Choroid plexus epithelial cell (primary cell): ENCODE results near the gene CCDC187.
"Not testable (repeated sequence)": the region's sequence is repeated elsewhere in the genome, so short reads cannot be mapped to it uniquely, and the experiment has no call there.

ENCODE experiments used
- DNase-seq: peaks from one replicate; pipeline ENCODE4 v3.0.0-alpha.2; 2010; ENCODE audit warnings: low read depth
- H3K4me3 ChIP-seq: 2 replicates; pipeline ENCODE4 v1.5.1; 2011; ENCODE audit warnings: low read depth, mild to moderate bottlenecking, control low read depth, low read length, moderate library complexity
- TF ChIP-seq, protein P1 (sequence below): conservative IDR thresholded peaks from 2 replicates; pipeline ENCODE4 v1.5.1; 2011; ENCODE audit warnings: low read depth, mild to moderate bottlenecking, control low read depth, inconsistent platforms, low read length, moderate library complexity

CCDC187 gene

GRCh38 chr9:136303825-136304416 is at the start of gene CCDC187:
CCDC187 (minus strand) TSS chr9:136304094; CDS start chr9:136303830, 264 bp downstream.
- no peak within 1 kb of the TSS for H3K4me3 ChIP-seq
- TF ChIP-seq, protein P1, sequence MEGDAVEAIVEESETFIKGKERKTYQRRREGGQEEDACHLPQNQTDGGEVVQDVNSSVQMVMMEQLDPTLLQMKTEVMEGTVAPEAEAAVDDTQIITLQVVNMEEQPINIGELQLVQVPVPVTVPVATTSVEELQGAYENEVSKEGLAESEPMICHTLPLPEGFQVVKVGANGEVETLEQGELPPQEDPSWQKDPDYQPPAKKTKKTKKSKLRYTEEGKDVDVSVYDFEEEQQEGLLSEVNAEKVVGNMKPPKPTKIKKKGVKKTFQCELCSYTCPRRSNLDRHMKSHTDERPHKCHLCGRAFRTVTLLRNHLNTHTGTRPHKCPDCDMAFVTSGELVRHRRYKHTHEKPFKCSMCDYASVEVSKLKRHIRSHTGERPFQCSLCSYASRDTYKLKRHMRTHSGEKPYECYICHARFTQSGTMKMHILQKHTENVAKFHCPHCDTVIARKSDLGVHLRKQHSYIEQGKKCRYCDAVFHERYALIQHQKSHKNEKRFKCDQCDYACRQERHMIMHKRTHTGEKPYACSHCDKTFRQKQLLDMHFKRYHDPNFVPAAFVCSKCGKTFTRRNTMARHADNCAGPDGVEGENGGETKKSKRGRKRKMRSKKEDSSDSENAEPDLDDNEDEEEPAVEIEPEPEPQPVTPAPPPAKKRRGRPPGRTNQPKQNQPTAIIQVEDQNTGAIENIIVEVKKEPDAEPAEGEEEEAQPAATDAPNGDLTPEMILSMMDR: no peak
- no peak for DNase-seq

GRCh38 chr9:136353088-136353487 is 49.2 kb upstream of the CCDC187 start:
- no peak overlapping the region for H3K4me3 ChIP-seq
- DNase-seq: no peak
- TF ChIP-seq, protein P1: no peak

DNA sequence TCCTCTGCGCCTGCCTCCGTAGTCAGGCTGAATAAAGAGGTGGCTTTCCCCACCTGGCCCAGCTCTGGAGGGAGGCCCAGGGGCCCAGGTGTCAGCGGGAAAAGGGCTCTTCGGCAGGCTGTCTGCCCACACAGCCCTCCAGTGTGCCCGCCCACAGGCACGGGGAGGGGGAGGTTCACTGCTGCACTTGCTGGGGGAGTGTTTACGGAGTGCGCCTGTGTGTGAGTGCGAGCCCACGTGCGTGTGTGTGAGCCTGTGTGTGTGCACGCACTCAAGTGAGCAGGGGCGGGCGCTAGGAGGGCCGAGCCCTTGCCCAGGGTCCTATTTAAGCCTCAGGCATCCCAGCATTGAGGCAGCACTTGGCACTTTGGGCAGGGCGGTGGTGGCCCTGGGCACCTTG is 48.8 kb upstream of the CCDC187 start:
- no peak for DNase-seq
- TF ChIP-seq, protein P1: no peak

GRCh38 chr9:136351868-136352267 is 48.0 kb upstream of the CCDC187 start:
- H3K4me3 ChIP-seq, DNase-seq: not testable (repeated sequence)

More for the DNA sequence above, 48.8 kb upstream of the CCDC187 start:
- H3K4me3 ChIP-seq: no peak overlapping the region

GRCh38 chr9:136351252-136351800 is 47.4 kb upstream of the CCDC187 start:
- H3K4me3 ChIP-seq: no peak overlapping the region

DNA sequence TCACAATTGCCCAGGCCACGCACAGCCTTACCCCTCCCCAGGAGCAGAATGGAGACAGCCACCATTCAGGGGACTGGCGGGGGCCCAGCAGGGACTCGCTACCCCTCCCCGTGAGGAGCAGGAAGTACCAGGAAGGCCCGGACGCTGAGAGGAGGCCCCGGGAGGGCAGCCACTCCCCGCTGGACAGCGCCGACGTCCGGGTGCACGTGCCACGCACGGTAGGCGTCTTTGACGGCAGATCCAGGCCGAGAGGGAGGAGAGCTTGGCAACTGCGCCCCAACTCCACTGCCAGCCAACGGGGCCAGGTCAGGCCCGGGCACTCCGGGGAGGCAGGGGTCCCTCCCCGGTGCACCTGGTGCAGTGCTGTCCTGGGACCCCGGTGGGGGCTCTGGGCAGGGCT is 45.7 kb upstream of the CCDC187 start:
- TF ChIP-seq, protein P1: no peak

More at GRCh38 chr9:136351252-136351800, 47.4 kb upstream of the CCDC187 start:
- DNase-seq: no peak
- TF ChIP-seq, protein P1: no peak

GRCh38 chr9:136348691-136349090 is 44.8 kb upstream of the CCDC187 start:
- H3K4me3 ChIP-seq: no peak overlapping the region
- TF ChIP-seq, protein P1: no peak
- no peak for DNase-seq

More for the DNA sequence above, 45.7 kb upstream of the CCDC187 start:
- no peak overlapping the region for H3K4me3 ChIP-seq
- DNase-seq: no peak
